CD4-positive, CD25-positive, alpha-beta regulatory T cell (primary cell): ENCODE data around the gene KIF5C. TPM values are rescaled to one million over a fixed set of nuclear protein-coding genes. Genes with fewer than 3 reads are reported as not detected.

ENCODE experiments used
- ATAC-seq, 2 donors: fragments of 150-1000 bp; cut with Tn5 transposase; one replicate each; pipeline ENCODE4 v1.10.0; 2021; ENCODE audit warnings: low read depth in 2 of 2, moderate number of reproducible peaks in 2 of 2, moderate library complexity in 1 of 2
- DNase-seq, 3 donors: peaks; one replicate each; pipeline versions ENCODE4 v3.0.0 to v3.0.0-alpha.2; 2012 to 2022; ENCODE audit warnings: mixed read lengths in 1 of 3
- H3K27ac ChIP-seq: one replicate; pipeline ENCODE4 v1.7.0; 2013; ENCODE audit warnings: mild to moderate bottlenecking, low read length; ENCODE audit not compliant: insufficient read depth, poor library complexity, severe bottlenecking
- H3K27me3 ChIP-seq: one replicate; pipeline ENCODE4 v1.7.0; 2013; ENCODE audit warnings: low read length; ENCODE audit not compliant: control insufficient read depth, insufficient read depth
- H3K36me3 ChIP-seq: one replicate; pipeline ENCODE4 v1.7.0; 2013; ENCODE audit warnings: mild to moderate bottlenecking, low read length, moderate library complexity; ENCODE audit not compliant: control insufficient read depth, insufficient read depth
- H3K4me1 ChIP-seq: 2 replicates; pipeline ENCODE4 v1.7.0; 2013; ENCODE audit warnings: mild to moderate bottlenecking, low read length; ENCODE audit not compliant: insufficient read depth, control insufficient read depth, poor library complexity, severe bottlenecking
- H3K4me3 ChIP-seq: one replicate; pipeline ENCODE4 v1.7.0; 2013; ENCODE audit warnings: low read depth, mild to moderate bottlenecking, low read length, moderate library complexity
- H3K9me3 ChIP-seq, 2 experiments: 1 replicate in 1 of 2; 2 replicates in 1 of 2; pipeline ENCODE4 v1.7.0; 2013; ENCODE audit warnings: low read length in 2 of 2, mild to moderate bottlenecking in 1 of 2, moderate library complexity in 1 of 2; ENCODE audit not compliant: control insufficient read depth in 2 of 2
- H3K27ac Mint-ChIP-seq, 3 donors: one replicate each; pipeline ENCODE4 v1.8.0; 2020 to 2022; ENCODE audit warnings: mild to moderate bottlenecking in 3 of 3, mixed read lengths in 3 of 3, moderate library complexity in 2 of 3
- H3K27me3 Mint-ChIP-seq: one replicate; pipeline ENCODE4 v1.8.0; 2022; ENCODE audit warnings: mild to moderate bottlenecking, mixed read lengths
- H3K36me3 Mint-ChIP-seq: one replicate; pipeline ENCODE4 v1.8.0; 2020; ENCODE audit warnings: mixed read lengths
- H3K4me1 Mint-ChIP-seq, 4 donors: one replicate each; pipeline ENCODE4 v1.8.0; 2020 to 2022; ENCODE audit warnings: mixed read lengths in 4 of 4, mild to moderate bottlenecking in 1 of 4
- H3K4me3 Mint-ChIP-seq, 4 donors: one replicate each; pipeline ENCODE4 v1.8.0; 2020 to 2022; ENCODE audit warnings: mild to moderate bottlenecking in 4 of 4, mixed read lengths in 4 of 4, moderate library complexity in 3 of 4
- H3K9me3 Mint-ChIP-seq, 7 donors: one replicate each; pipeline ENCODE4 v1.8.0; 2020 to 2022; ENCODE audit warnings: mixed read lengths in 7 of 7, mild to moderate bottlenecking in 3 of 7, moderate library complexity in 2 of 7
- polyA plus RNA-seq, 4 donors: library from polyadenylated mRNA; unstranded; fragments of 300-500 nt; fragmentation: Illumina TruSeq; gene quantifications; one replicate each; pipeline ENCODE4 v1.2.3, GENCODE V29; 2021
- total RNA-seq: library from RNA; stranded (reverse); gene quantifications from one replicate; pipeline ENCODE4 v1.2.3, GENCODE V29; 2022

KIF5C gene
- total and polyA plus RNA-seq, 5 donors from 2014 or later, result 0.54 to 7.7 (median 1.5) TPM

DNA sequence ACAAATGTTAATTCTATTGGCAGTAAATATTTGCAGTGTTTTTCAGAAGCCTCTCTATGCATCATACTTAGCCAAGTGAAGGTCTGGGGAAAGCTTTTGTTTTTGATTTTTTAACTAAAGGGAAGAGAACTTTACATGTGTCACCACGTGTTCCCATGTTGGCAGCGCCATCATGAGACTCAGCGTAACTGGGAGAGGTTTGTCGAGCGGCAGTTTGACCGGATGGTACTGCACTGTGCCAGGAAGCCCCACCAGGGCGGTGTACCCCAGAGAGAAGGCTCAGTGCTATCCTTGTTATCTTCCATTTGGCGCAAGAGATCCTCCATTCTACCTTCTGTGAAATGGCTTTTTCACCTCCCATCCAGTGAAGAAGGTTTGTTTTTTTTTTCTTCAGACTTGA, 38.5 kb downstream of the KIF5C start:
- Histone ChIP-seq H3K36me3 (no peaks in the 10 kb centered on the region), H3K9me3 (peaks cover 1% of the 10 kb centered on the region in 2 experiments), H3K27ac (no peak overlapping the region), H3K4me1 (no peaks in the 10 kb centered on the region), H3K27me3 (no peaks in the 10 kb centered on the region), H3K4me3 (no peak overlapping the region)
- H3K27ac Mint-ChIP-seq, result no peak overlapping the region
- peaks cover 0 to 6% (median 3%) of the 10 kb centered on the region in 7 donors for H3K9me3 Mint-ChIP-seq
- peaks cover 0 to 3% (median 1%) of the 10 kb centered on the region in 4 donors for H3K4me1 Mint-ChIP-seq
- no peaks in the 10 kb centered on the region for H3K36me3 Mint-ChIP-seq
- no peak overlapping the region for H3K4me3 Mint-ChIP-seq
- ATAC-seq (no peak), DNase-seq (no peak)
- peaks cover 7% of the 10 kb centered on the region for H3K27me3 Mint-ChIP-seq

DNA sequence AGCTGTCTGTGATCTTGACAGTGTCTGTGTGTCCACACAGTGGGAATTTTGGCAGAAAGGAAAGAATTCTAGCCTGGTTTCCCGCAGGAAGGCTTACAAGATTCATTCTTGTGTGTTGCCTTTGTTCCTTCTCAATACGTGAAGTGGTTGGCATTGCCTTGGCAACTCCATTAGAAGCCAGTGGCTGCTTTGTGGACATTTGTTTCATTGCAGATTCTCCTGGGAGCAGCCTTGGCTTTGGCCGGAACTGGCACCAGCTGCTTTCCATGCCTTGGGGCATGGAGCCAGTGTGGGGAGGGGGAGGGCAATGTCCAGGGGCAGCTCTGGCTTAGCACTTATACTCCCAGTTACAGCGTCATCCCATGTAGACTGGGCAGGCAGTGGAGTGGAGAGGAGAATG, 39.4 kb downstream of the KIF5C start:
- H3K9me3 Mint-ChIP-seq, result peaks cover 0 to 11% (median 7%) of the 10 kb centered on the region in 7 donors
- Histone ChIP-seq H3K27ac (no peak overlapping the region), H3K27me3 (peaks cover 2% of the 10 kb centered on the region), H3K4me1 (no peaks in the 10 kb centered on the region), H3K9me3 (peaks cover 6 to 8% of the 10 kb centered on the region in 2 experiments), H3K36me3 (no peaks in the 10 kb centered on the region), H3K4me3 (no peak overlapping the region)
- H3K4me1 Mint-ChIP-seq, result peaks cover 0 to 3% (median 1%) of the 10 kb centered on the region in 4 donors
- H3K27ac Mint-ChIP-seq, result no peak overlapping the region
- no peak overlapping the region for H3K4me3 Mint-ChIP-seq
- ATAC-seq, result no peak
- H3K27me3 Mint-ChIP-seq, result peaks cover 4% of the 10 kb centered on the region
- no peak for DNase-seq
- H3K36me3 Mint-ChIP-seq, result no peaks in the 10 kb centered on the region

- no peaks in the 10 kb centered on the region for H3K4me1 Mint-ChIP-seq
- Histone ChIP-seq H3K27ac (no peak overlapping the region), H3K4me3 (no peak overlapping the region), H3K27me3 (peaks cover 2% of the 10 kb centered on the region), H3K4me1 (no peaks in the 10 kb centered on the region), H3K9me3 (peaks cover 6 to 8% of the 10 kb centered on the region in 2 experiments), H3K36me3 (no peaks in the 10 kb centered on the region)
- no peak overlapping the region for H3K27ac Mint-ChIP-seq
- H3K36me3 Mint-ChIP-seq, result no peaks in the 10 kb centered on the region
- no peak overlapping the region for H3K4me3 Mint-ChIP-seq
- ATAC-seq (no peak), DNase-seq (no peak)
- H3K27me3 Mint-ChIP-seq, result peaks cover 4% of the 10 kb centered on the region
- H3K9me3 Mint-ChIP-seq, result peaks cover 0 to 9% (median 7%) of the 10 kb centered on the region in 7 donors
Observed at GRCh38 chr2:148917431-148917830, 42.4 kb downstream of the KIF5C start.

DNA sequence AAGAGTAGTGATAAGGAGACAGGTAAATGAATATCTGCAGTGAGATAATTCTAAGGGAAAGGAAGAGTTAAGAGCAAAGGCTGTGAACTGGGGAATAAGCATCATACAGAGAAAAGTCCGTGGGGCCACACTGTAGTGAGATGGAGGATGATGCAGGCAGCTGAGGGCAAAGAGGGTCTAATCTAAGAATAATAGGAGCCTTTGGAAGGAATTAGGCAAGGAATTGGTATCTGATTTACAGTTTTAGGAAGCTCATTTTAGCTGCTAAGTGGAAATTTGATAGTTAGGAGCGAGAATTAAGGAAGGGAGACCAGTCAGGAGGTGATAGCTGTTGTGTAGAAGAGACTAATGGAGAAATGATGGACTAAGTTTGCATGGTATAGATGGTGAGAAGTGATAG, 43.5 kb downstream of the KIF5C start:
- Mint-ChIP-seq H3K27ac (no peak overlapping the region), H3K27me3 (no peaks in the 10 kb centered on the region), H3K9me3 (peaks cover 0 to 9% (median 7%) of the 10 kb centered on the region in 7 donors), H3K36me3 (no peaks in the 10 kb centered on the region), H3K4me1 (no peaks in the 10 kb centered on the region), H3K4me3 (no peak overlapping the region)
- DNase-seq (no peak), ATAC-seq (no peak)
- Histone ChIP-seq H3K9me3 (peaks cover 6 to 8% of the 10 kb centered on the region in 2 experiments), H3K27me3 (peaks cover 2% of the 10 kb centered on the region), H3K36me3 (no peaks in the 10 kb centered on the region), H3K27ac (no peak overlapping the region), H3K4me1 (no peaks in the 10 kb centered on the region), H3K4me3 (no peak overlapping the region)

GRCh38 chr2:148920559-148920958, 45.5 kb downstream of the KIF5C start:
- DNase-seq, result no peak
- Mint-ChIP-seq H3K27ac (no peak overlapping the region), H3K4me1 (peaks cover 0 to 6% (median 3%) of the 10 kb centered on the region in 4 donors), H3K4me3 (no peak overlapping the region), H3K27me3 (no peaks in the 10 kb centered on the region), H3K36me3 (no peaks in the 10 kb centered on the region), H3K9me3 (peaks cover 0 to 9% (median 7%) of the 10 kb centered on the region in 7 donors)
- H3K9me3 ChIP-seq, result peaks cover 6 to 8% of the 10 kb centered on the region in 2 experiments
- no peak overlapping the region for H3K4me3 ChIP-seq
- no peak for ATAC-seq
- no peaks in the 10 kb centered on the region for H3K36me3 ChIP-seq
- no peaks in the 10 kb centered on the region for H3K4me1 ChIP-seq
- peaks cover 2% of the 10 kb centered on the region for H3K27me3 ChIP-seq
- H3K27ac ChIP-seq, result no peak overlapping the region

GRCh38 chr2:148922062-148922461, 47.0 kb downstream of the KIF5C start:
- Mint-ChIP-seq H3K4me1 (peaks cover 6 to 21% (median 10%) of the 10 kb centered on the region in 4 donors), H3K9me3 (peaks cover 0 to 9% (median 5%) of the 10 kb centered on the region in 7 donors), H3K27me3 (no peaks in the 10 kb centered on the region), H3K27ac (no peak overlapping the region), H3K4me3 (no peak overlapping the region), H3K36me3 (no peaks in the 10 kb centered on the region)
- Histone ChIP-seq H3K27me3 (peaks cover 2% of the 10 kb centered on the region), H3K4me1 (peaks cover 10% of the 10 kb centered on the region), H3K27ac (no peak overlapping the region), H3K36me3 (no peaks in the 10 kb centered on the region), H3K9me3 (peaks cover 6 to 8% of the 10 kb centered on the region in 2 experiments), H3K4me3 (no peak overlapping the region)
- DNase-seq (no peak), ATAC-seq (no peak)

GRCh38 chr2:148922776-148923475, 47.9 kb downstream of the KIF5C start:
- no peaks in the 10 kb centered on the region for H3K36me3 Mint-ChIP-seq

More at GRCh38 chr2:148922776-148923475, 47.9 kb downstream of the KIF5C start:
- H3K4me3 Mint-ChIP-seq, result no peak overlapping the region
- no peak overlapping the region for H3K27ac Mint-ChIP-seq
- Histone ChIP-seq H3K4me1 (peaks cover 17% of the 10 kb centered on the region), H3K27ac (no peak overlapping the region), H3K36me3 (no peaks in the 10 kb centered on the region), H3K4me3 (no peak overlapping the region), H3K27me3 (peaks cover 2% of the 10 kb centered on the region), H3K9me3 (peaks cover 6 to 8% of the 10 kb centered on the region in 2 experiments)
- H3K9me3 Mint-ChIP-seq, result peaks cover 0 to 9% (median 5%) of the 10 kb centered on the region in 7 donors
- H3K4me1 Mint-ChIP-seq, result peaks cover 6 to 30% (median 16%) of the 10 kb centered on the region in 4 donors
- no peak for ATAC-seq
- no peak for DNase-seq
- H3K27me3 Mint-ChIP-seq, result no peaks in the 10 kb centered on the region
